ENCODE results near the gene ACTMAP. TPM values are rescaled to one million over a fixed set of nuclear protein-coding genes. Genes with fewer than 3 reads are reported as not detected.

ACTMAP gene
- total RNA-seq, 1 experiment from 2014 or later: 16.8 TPM

GRCh38 chr19:40702337-40703012, 47.8 kb downstream of the ACTMAP start:
- no peak overlapping the region for H2AFZ ChIP-seq (ENCODE audit: low read depth, low read length, poor library complexity, severe bottlenecking)

More at GRCh38 chr19:40702337-40703012, 47.8 kb downstream of the ACTMAP start:
- DNase-seq (ENCODE audit: low read depth, low spot score): no peak
- no peaks in the 10 kb centered on the region for H3K27me3 ChIP-seq (ENCODE audit: insufficient read depth, low read length)
- peak; percentile 86 for ATAC-seq
- H4K20me1 ChIP-seq (ENCODE audit: insufficient read depth): no peaks in the 10 kb centered on the region
- ChIA-PET RAD21 (ENCODE audit: low non-redundant PET in 1 of 2, low total read pairs in 2 of 2, uncharacterized antibody in 2 of 2, unreplicated experiment in 2 of 2) (interaction anchor here (0.6 kb wide), 2 partner anchors 41 to 58 kb away, joined by 4 to 8 read pairs; no protein-coding TSS in a partner anchor), POLR2A (no interaction called here), CTCF (interaction anchor here (0.6 to 1.2 kb wide), 3 partner anchors 14 to 516 kb away, joined by 3 read pairs; partner anchors contain the start of genes AXL, COQ8B and ITPKC)
- no peaks in the 10 kb centered on the region for H3K4me1 ChIP-seq (ENCODE audit: control insufficient read depth in 1 of 2, insufficient read depth in 2 of 2, low read length in 2 of 2)
- H3K79me2 ChIP-seq (ENCODE audit: insufficient read depth, low read length): no peaks in the 10 kb centered on the region
- no peak overlapping the region for H3K4me3 ChIP-seq (replicated peaks in 1 of 2; ENCODE audit: low read depth in 1 of 2, low read length in 2 of 2)
- no peak overlapping the region for H3K27ac ChIP-seq (ENCODE audit: low read depth, low read length)
- no peak overlapping the region for H3K9ac ChIP-seq (ENCODE audit: low read length)
- peaks cover 15 to 20% of the 10 kb centered on the region in 2 experiments for H3K36me3 ChIP-seq (ENCODE audit: control insufficient read depth in 1 of 2, insufficient read depth in 2 of 2, low read length in 2 of 2)
- H3K9me2 ChIP-seq (ENCODE audit: insufficient read depth): no peaks in the 10 kb centered on the region
- TF ChIP-seq EZH2 (IDR thresholded peaks at IDR 0.05) (no peak), RAD21 (IDR thresholded peaks at IDR 0.05; ENCODE audit: low read depth) (peak; percentile 24; the same call in 1 of the 2 replicates), POLR2AphosphoS5 (IDR thresholded peaks at IDR 0.05; ENCODE audit: low read depth, low read length) (no peak), CTCF (IDR thresholded peaks at IDR 0.05 in 2 of 3, conservative IDR thresholded peaks at IDR 0.05 in 1 of 3; ENCODE audit: borderline replicate concordance in 1 of 3, insufficient read depth in 1 of 3, low read depth in 2 of 3, low read length in 2 of 3) (peak in 2 of 3 experiments; percentile 31 to 35; a peak in 4 of 6 replicates)
- TF ChIP-seq, protein P1, sequence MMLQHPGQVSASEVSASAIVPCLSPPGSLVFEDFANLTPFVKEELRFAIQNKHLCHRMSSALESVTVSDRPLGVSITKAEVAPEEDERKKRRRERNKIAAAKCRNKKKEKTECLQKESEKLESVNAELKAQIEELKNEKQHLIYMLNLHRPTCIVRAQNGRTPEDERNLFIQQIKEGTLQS (IDR thresholded peaks at IDR 0.05): no peak
- H3K9me3 ChIP-seq (ENCODE audit: control insufficient read depth in 1 of 2, insufficient read depth in 1 of 2, low read depth in 1 of 2, low read length in 2 of 2): no peaks in the 10 kb centered on the region
- BruUV-seq (replicated peaks): no TSS peak
- H3K4me2 ChIP-seq (ENCODE audit: low read length): no peak overlapping the region
- intact Hi-C loops (cut with micrococcal nuclease): no loop called here
